Activated CD8-positive, alpha-beta T cell treated with anti-CD3 and anti-CD28 coated beads for 36 hours (primary cell): ENCODE measurements around the gene ZNF790. TPM values are rescaled to one million over a fixed set of nuclear protein-coding genes. Genes with fewer than 3 reads are reported as not detected.
"Not testable (repeated sequence)": the region's sequence is repeated elsewhere in the genome, so short reads cannot be mapped to it uniquely, and the experiment has no call there.

ENCODE experiments used
- ATAC-seq: fragments of 200-7000 bp; cut with Tn5 transposase; one replicate; pipeline ENCODE4 v1.10.0; 2021; ENCODE audit warnings: mild to moderate bottlenecking, moderate library complexity
- CTCF ChIA-PET: fragments of 350-600 bp; sonication (Branson Sonifier 250); formaldehyde crosslinking; loops from one replicate; lab custom pipeline; 2021; ENCODE audit warnings: antibody characterized with exemption; lab: Charles Lee
- POLR2A ChIA-PET: fragments of 350-600 bp; sonication (Branson Sonifier 250); formaldehyde crosslinking; loops from one replicate; lab custom pipeline; 2021; ENCODE audit warnings: antibody characterized with exemption; lab: Charles Lee
- DNase-seq: peaks from one replicate; pipeline ENCODE4 v3.0.0-alpha.2; 2020
- H3K27ac Mint-ChIP-seq: one replicate; pipeline ENCODE4 v1.8.0; 2021; ENCODE audit warnings: mild to moderate bottlenecking, mixed read lengths
- H3K27me3 Mint-ChIP-seq: one replicate; pipeline ENCODE4 v1.8.0; 2021; ENCODE audit warnings: mixed read lengths
- H3K36me3 Mint-ChIP-seq: one replicate; pipeline ENCODE4 v1.8.0; 2021; ENCODE audit warnings: low read depth, mixed read lengths
- H3K4me1 Mint-ChIP-seq: one replicate; pipeline ENCODE4 v1.8.0; 2021; ENCODE audit warnings: low read depth, mixed read lengths
- H3K4me3 Mint-ChIP-seq: one replicate; pipeline ENCODE4 v1.8.0; 2021; ENCODE audit warnings: mild to moderate bottlenecking, moderate library complexity, mixed read lengths
- H3K9me3 Mint-ChIP-seq: one replicate; pipeline ENCODE4 v1.8.0; 2021; ENCODE audit warnings: mixed read lengths
- CTCF ChIP-seq: fragments of 200-600 bp; IDR thresholded peaks from one replicate; pipeline ENCODE4 v1.8.0; 2022; ENCODE audit warnings: antibody characterized with exemption, mild to moderate bottlenecking
- intact Hi-C: fragments of 100-400 bp; cut with micrococcal nuclease; formaldehyde crosslinking; loops from one replicate; pipeline ENCODE4 v1.10.0; 2022
- total RNA-seq, 2 experiments: library from RNA; stranded (reverse); gene quantifications; one replicate each; pipeline ENCODE4 v1.2.3, GENCODE V29; 2021

ZNF790 gene
- total RNA-seq, 2 experiments from 2014 or later: 8.9 to 9.7 TPM

GRCh38 chr19:36797786-36798108 is 40.4 kb downstream of the ZNF790 start:
- no peaks in the 10 kb centered on the region for H3K27me3 Mint-ChIP-seq
- POLR2A ChIA-PET: interaction anchor here (1.0 to 1.2 kb wide), 2 partner anchors 40 to 53 kb away, joined by 5 read pairs; partner anchors contain the start of genes ZNF345 and ZNF790
- peaks cover 5% of the 10 kb centered on the region for H3K4me1 Mint-ChIP-seq
- ATAC-seq (no peak), DNase-seq (no peak)
- H3K9me3 Mint-ChIP-seq: peaks cover 39% of the 10 kb centered on the region
- no peak for TF ChIP-seq CTCF
- CTCF ChIA-PET: no interaction called here
- peak overlapping the region; percentile 81 for H3K4me3 Mint-ChIP-seq
- intact Hi-C loops: no loop called here
- peak overlapping the region; percentile 95 for H3K27ac Mint-ChIP-seq
- peaks cover 51% of the 10 kb centered on the region for H3K36me3 Mint-ChIP-seq

GRCh38 chr19:36796714-36796992 is 41.5 kb downstream of the ZNF790 start:
- Mint-ChIP-seq H3K36me3 (peaks cover 51% of the 10 kb centered on the region), H3K27me3 (peaks cover 5% of the 10 kb centered on the region)
- no peak for ATAC-seq

GRCh38 chr19:36791420-36792141 is 46.6 kb downstream of the ZNF790 start:
- DNase-seq (peak; percentile 56), ATAC-seq (peak; percentile 99)
- H3K4me1 Mint-ChIP-seq, H3K27ac Mint-ChIP-seq, CTCF ChIA-PET, intact Hi-C loops, POLR2A ChIA-PET, H3K27me3 Mint-ChIP-seq: not testable (repeated sequence)
- peaks cover 23% of the 10 kb centered on the region for H3K36me3 Mint-ChIP-seq
- H3K4me3 Mint-ChIP-seq: peak overlapping the region; percentile 43
- peaks cover 51% of the 10 kb centered on the region for H3K9me3 Mint-ChIP-seq

More at GRCh38 chr19:36796714-36796992, 41.5 kb downstream of the ZNF790 start:
- TF ChIP-seq CTCF: no peak
- peak overlapping the region; percentile 81 for H3K4me3 Mint-ChIP-seq
- intact Hi-C loops: no loop called here
- peak overlapping the region; percentile 95 for H3K27ac Mint-ChIP-seq
- POLR2A ChIA-PET: interaction anchor here (0.8 to 1.2 kb wide), 3 partner anchors 24 to 54 kb away, joined by 3 to 5 read pairs (median 5); partner anchors contain the start of genes ZNF345 and ZNF790
- H3K9me3 Mint-ChIP-seq: peaks cover 45% of the 10 kb centered on the region
- no peak for DNase-seq
- peaks cover 5% of the 10 kb centered on the region for H3K4me1 Mint-ChIP-seq
- CTCF ChIA-PET: no interaction called here

GRCh38 chr19:36775768-36776167 is 62.4 kb downstream of the ZNF790 start:
- TF ChIP-seq CTCF: no peak
- ATAC-seq (no peak), DNase-seq (no peak)
- H3K27me3 Mint-ChIP-seq: no peaks in the 10 kb centered on the region
- H3K9me3 Mint-ChIP-seq: peaks cover 39% of the 10 kb centered on the region
- ChIA-PET CTCF (no interaction called here), POLR2A (no interaction called here)
- peaks cover 10% of the 10 kb centered on the region for H3K4me1 Mint-ChIP-seq
- intact Hi-C loops: loop anchor here (10.0 kb wide), 1 partner anchor 79 kb away; the partner anchor contains the start of gene ZNF345
- H3K27ac Mint-ChIP-seq: no peak overlapping the region
- no peak overlapping the region for H3K4me3 Mint-ChIP-seq
- H3K36me3 Mint-ChIP-seq: peaks cover 55% of the 10 kb centered on the region

GRCh38 chr19:36773223-36773579 is 65.0 kb downstream of the ZNF790 start:
- Mint-ChIP-seq H3K27ac (peak overlapping the region; percentile 97), H3K27me3 (no peaks in the 10 kb centered on the region), H3K4me1 (peaks cover 11% of the 10 kb centered on the region), H3K36me3 (peaks cover 67% of the 10 kb centered on the region), H3K4me3 (peak overlapping the region; percentile 98), H3K9me3 (peaks cover 31% of the 10 kb centered on the region)
- ChIA-PET POLR2A (interaction anchor here (0.6 to 3.0 kb wide), 7 partner anchors 24 to 313 kb away, joined by 3 to 19 read pairs (median 3); partner anchors contain the start of genes ZNF260, ZNF345 and ZNF790), CTCF (no interaction called here)
- no peak for TF ChIP-seq CTCF
- ATAC-seq (peak; percentile 11), DNase-seq (peak; percentile 20)
- intact Hi-C loops: loop anchor here (10.0 kb wide), 1 partner anchor 82 kb away; the partner anchor contains the start of gene ZNF345
